Cardiac fibroblast (primary cell): ENCODE results near the gene DIP2B.
A peak's percentile ranks its signal among the peaks of the same experiment; 100 is the strongest.

Experiments
- DNase-seq, 2 donors: peaks; one replicate each; pipeline versions ENCODE4 v3.0.0 to v3.0.0-alpha.2; 2010; ENCODE audit warnings: low read depth in 2 of 2
- H3K4me3 ChIP-seq, 2 donors: replicated peaks in 1 of 2; 1 replicate in 1 of 2; 2 replicates in 1 of 2; pipeline ENCODE4 v1.5.1; 2011; ENCODE audit warnings: low read depth in 2 of 2, low read length in 2 of 2, mild to moderate bottlenecking in 2 of 2, moderate library complexity in 1 of 2
- TF ChIP-seq, protein P1 (sequence below): IDR thresholded peaks from one replicate; pipeline ENCODE4 v1.5.1; 2011; ENCODE audit warnings: low read depth, mild to moderate bottlenecking, low read length, inconsistent platforms

DIP2B gene

DNA sequence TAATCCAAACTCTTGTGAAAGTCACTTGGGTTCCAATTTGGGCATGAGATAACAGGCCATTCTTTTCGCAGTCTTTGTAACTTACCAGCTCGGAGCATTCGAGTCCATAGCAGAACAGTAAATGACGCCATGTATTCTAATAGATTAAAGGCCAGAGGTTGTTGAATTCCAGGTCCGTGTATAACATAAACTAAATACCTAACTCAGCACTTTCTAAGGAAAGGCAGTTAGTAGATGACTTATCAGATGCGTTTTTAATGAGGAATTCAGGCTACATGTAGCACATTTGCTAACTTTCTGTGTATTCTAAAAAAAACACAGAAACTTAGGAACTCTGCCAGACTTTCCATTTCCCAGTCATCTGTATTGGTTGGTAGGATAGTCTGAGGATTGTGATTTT, 206.3 kb downstream of the DIP2B start:
- H3K4me3 ChIP-seq = no peak overlapping the region
- no peak for DNase-seq
- TF ChIP-seq, protein P1, sequence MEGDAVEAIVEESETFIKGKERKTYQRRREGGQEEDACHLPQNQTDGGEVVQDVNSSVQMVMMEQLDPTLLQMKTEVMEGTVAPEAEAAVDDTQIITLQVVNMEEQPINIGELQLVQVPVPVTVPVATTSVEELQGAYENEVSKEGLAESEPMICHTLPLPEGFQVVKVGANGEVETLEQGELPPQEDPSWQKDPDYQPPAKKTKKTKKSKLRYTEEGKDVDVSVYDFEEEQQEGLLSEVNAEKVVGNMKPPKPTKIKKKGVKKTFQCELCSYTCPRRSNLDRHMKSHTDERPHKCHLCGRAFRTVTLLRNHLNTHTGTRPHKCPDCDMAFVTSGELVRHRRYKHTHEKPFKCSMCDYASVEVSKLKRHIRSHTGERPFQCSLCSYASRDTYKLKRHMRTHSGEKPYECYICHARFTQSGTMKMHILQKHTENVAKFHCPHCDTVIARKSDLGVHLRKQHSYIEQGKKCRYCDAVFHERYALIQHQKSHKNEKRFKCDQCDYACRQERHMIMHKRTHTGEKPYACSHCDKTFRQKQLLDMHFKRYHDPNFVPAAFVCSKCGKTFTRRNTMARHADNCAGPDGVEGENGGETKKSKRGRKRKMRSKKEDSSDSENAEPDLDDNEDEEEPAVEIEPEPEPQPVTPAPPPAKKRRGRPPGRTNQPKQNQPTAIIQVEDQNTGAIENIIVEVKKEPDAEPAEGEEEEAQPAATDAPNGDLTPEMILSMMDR = no peak

DNA sequence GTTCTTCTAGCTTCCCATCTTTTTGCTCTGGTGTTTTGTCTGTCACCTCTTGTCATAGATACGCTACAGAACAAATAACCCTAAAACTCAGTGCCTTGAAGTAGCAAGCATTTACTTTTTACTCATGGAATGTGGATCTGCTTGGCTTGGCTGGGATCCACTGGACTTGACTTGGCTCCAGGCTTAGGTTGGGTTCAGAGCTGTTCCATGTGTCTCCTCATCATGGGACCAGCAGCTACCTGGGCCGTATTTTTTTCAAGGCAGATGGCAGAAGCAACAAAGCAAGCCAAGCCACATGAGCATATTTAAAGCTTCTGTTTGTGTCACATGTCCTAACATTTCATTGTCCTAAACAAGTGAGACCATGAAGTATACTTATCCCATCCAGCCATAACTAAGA, 210.4 kb downstream of the DIP2B start:
- H3K4me3 ChIP-seq = no peak overlapping the region
- TF ChIP-seq, protein P1 = no peak
- DNase-seq = peak; percentile 5 to 27

DNA sequence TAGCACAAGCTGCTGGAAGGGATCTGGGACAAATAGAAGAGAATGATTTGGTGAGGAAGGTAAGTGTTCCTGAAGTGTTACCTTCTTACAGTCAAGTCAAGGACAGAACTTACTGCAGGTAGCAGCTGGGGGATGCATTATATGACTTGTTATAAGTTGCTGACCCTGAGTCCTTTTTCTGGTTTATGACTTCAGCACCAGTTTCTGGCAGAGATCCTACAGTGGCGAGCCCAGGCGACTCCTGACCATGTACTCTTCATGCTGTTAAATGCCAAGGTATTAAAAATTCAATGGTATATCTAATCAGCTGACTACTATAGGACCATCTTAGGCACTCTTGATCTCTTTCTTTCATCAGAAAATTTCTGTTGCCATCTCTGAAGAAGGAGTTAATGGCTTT, 214.0 kb downstream of the DIP2B start:
- DNase-seq = no peak
- TF ChIP-seq, protein P1 = no peak
- H3K4me3 ChIP-seq = no peak overlapping the region

DNA sequence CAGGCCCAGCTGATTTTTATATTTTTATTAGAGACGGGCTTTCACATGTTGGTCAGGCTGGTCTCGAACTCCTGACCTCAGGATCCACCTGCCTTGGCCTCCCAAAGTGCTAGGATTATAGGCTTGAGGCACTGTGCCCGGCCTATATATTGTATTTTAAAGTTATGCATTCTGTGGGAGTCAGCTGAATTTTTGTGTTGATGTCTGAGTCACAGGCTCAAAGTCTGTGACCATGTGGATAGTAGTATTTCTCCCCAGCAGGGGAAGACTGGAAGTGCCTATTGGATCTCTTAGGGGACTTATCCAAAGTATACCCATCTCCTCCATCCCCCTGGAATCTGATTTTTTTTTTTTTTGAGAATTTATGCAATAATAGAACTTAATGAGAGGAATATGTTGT, 215.3 kb downstream of the DIP2B start:
- TF ChIP-seq, protein P1 = no peak
- H3K4me3 ChIP-seq = no peak overlapping the region
- peak in 1 of 2 donors; percentile 18 for DNase-seq

DNA sequence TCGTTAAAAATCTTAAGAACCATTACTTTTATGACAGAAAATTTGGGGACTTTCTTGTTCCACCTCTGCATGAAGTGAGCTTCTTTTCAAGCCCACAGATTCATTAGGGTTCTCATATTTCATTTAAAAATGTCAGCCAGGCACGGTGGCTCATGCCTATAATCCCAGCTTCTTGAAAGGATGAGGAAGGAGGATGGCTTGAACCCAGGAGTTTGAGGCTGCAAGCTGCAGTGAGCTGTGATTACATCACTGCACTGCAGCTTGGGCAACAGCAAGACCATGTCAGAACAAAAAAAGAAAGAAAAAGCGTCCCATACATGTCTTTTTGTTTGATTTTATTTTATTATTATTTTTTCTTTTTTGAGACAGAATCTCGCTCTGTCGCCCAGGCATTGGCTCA, 215.7 kb downstream of the DIP2B start:
- TF ChIP-seq, protein P1 = no peak
- no peak overlapping the region for H3K4me3 ChIP-seq
- no peak for DNase-seq

DNA sequence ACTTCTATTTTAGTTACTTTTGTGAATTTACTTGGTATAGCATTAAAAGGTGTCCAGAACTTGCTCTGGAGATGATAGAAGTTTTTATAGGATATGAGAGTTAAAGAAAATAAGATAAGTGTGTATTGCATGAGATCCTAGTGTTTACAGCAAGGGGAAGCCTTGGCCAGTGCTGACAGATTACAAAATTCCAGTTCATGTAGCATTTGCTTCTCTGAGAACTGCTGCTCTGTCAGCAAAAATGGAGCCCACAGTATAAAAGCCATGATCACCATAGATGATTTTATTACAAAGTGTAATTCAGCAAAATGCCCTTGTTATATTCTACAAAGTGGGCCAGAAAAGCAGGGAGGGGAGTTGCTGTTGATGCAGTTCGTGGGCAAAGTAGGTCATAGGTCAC, 219.1 kb downstream of the DIP2B start:
- TF ChIP-seq, protein P1 = no peak
- peak in 1 of 2 donors; percentile 10 for DNase-seq
- no peak overlapping the region for H3K4me3 ChIP-seq

DNA sequence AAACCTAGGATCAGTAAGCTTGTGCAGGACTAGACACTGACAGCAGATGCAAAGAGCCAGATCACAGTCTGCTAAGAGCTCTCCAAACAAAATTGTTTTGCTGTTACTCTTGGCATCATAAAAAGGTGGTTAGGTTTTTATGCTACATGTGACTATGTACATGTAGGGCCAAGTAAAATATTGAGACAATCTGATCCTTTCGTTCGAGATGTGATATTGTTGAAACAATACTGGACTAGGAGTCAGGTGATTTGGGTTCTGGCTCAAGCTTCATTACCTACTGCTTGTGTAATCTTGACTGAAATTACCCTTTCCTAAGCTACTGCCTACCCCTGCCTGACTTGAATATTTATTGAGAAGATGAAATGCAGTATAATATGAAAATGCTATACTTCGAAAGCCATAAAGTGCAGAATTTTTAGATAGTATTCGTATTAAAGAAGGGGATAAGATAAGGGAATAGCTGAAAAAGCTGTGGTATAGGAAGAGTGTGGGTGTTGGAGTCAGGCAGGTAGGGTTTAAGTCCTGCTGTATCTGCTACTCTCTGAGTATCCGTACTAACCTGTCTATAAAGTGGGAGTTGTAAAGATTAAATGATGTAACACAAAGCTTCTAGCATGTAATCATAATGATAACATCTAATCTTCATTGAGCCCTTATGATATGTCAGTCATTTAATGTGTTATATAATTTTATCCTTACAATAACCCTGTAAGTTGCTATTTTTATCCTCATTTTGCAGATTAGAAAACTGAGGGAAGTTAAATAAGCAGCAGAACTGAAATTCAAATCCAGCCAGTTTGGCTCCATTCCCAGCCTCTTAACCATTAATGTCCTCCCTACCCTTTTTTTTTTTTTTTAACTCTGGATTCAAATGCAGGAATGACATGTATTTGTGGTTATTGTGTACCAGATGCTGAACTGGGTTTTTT, 220.5 kb downstream of the DIP2B start:
- no peak overlapping the region for H3K4me3 ChIP-seq
- TF ChIP-seq, protein P1 = no peak
- DNase-seq = peak in 1 of 2 donors; percentile 48
